DND-41 (cell line): ENCODE results near the gene AGFG2.
A peak's percentile ranks its signal among the peaks of the same experiment; 100 is the strongest.

ENCODE experiments used
- ATAC-seq: fragments of 200-7000 bp; cut with Tn5 transposase; 3 replicates; pipeline ENCODE4 v1.9.1; 2021; ENCODE audit warnings: low read depth; ENCODE audit not compliant: insufficient read depth
- DNase-seq: peaks from one replicate; pipeline ENCODE4 v3.0.0-alpha.2; 2020
- H2AFZ ChIP-seq: 2 replicates; pipeline ENCODE4 v1.6.0; 2012; ENCODE audit warnings: low read depth, low read length
- H3K27ac ChIP-seq: 2 replicates; pipeline ENCODE4 v1.5.1; 2012; ENCODE audit warnings: low read length, inconsistent platforms
- H3K27me3 ChIP-seq: fragments of 200-600 bp; sonication (generic); 2 replicates; pipeline ENCODE4 v1.6.0; 2012; ENCODE audit warnings: low read length, mild to moderate bottlenecking, inconsistent platforms; ENCODE audit not compliant: insufficient read depth, poor library complexity
- H3K36me3 ChIP-seq: 2 replicates; pipeline ENCODE4 v1.5.1; 2012; ENCODE audit warnings: low read length, inconsistent platforms; ENCODE audit not compliant: insufficient read depth
- H3K4me1 ChIP-seq: 2 replicates; pipeline ENCODE4 v1.5.1; 2012; ENCODE audit warnings: mild to moderate bottlenecking, low read length; ENCODE audit not compliant: insufficient read depth
- H3K4me2 ChIP-seq: 2 replicates; pipeline ENCODE4 v1.6.0; 2012; ENCODE audit warnings: mild to moderate bottlenecking, moderate library complexity, low read length, inconsistent platforms; ENCODE audit not compliant: insufficient read depth
- H3K4me3 ChIP-seq, 2 experiments: fragments of 200-600 bp in 1 of 2; shearing (Covaris generic) in 1 of 2; 2 replicates each; pipeline ENCODE4 v1.5.1; 2012 to 2016; ENCODE audit warnings: inconsistent platforms in 2 of 2, low read length in 2 of 2, mild to moderate bottlenecking in 2 of 2, low read depth in 1 of 2, moderate library complexity in 1 of 2
- H3K79me2 ChIP-seq: 2 replicates; pipeline ENCODE4 v1.6.0; 2012; ENCODE audit warnings: low read length, inconsistent platforms; ENCODE audit not compliant: insufficient read depth
- H3K9ac ChIP-seq: 2 replicates; pipeline ENCODE4 v1.6.0; 2012; ENCODE audit warnings: low read depth, mild to moderate bottlenecking, inconsistent platforms, low read length, moderate library complexity
- H3K9me3 ChIP-seq: 2 replicates; pipeline ENCODE4 v1.5.1; 2012; ENCODE audit warnings: low read length, moderate library complexity, mild to moderate bottlenecking, inconsistent platforms; ENCODE audit not compliant: insufficient read depth, severe bottlenecking
- H4K20me1 ChIP-seq: 2 replicates; pipeline ENCODE4 v1.6.0; 2012; ENCODE audit warnings: low read length; ENCODE audit not compliant: insufficient read depth
- CTCF ChIP-seq: IDR thresholded peaks from 2 replicates; pipeline ENCODE4 v1.5.1; 2012; ENCODE audit warnings: borderline replicate concordance, low read length, moderate library complexity, mild to moderate bottlenecking; ENCODE audit not compliant: poor library complexity, severe bottlenecking; ENCODE audit errors: extremely low read depth
- EZH2 ChIP-seq: IDR thresholded peaks from 3 replicates; pipeline ENCODE4 v1.6.1; 2012; ENCODE audit warnings: borderline replicate concordance, low read depth, mild to moderate bottlenecking, moderate library complexity, low read length, inconsistent platforms; ENCODE audit not compliant: severe bottlenecking

Gene AGFG2

GRCh38 chr7:100578246-100579183, 39.5 kb downstream of the AGFG2 start:
- TF ChIP-seq EZH2 (no peak), CTCF (no peak)
- Histone ChIP-seq H4K20me1 (peaks cover 59% of the 10 kb centered on the region), H3K4me1 (peaks cover 17% of the 10 kb centered on the region), H3K79me2 (peaks cover 30% of the 10 kb centered on the region), H3K36me3 (peaks cover 91% of the 10 kb centered on the region), H3K4me2 (no peak overlapping the region), H3K27me3 (no peaks in the 10 kb centered on the region), H3K9ac (no peak overlapping the region), H3K4me3 (no peak overlapping the region), H2AFZ (no peak overlapping the region), H3K27ac (no peak overlapping the region), H3K9me3 (no peaks in the 10 kb centered on the region)
- DNase-seq (no peak), ATAC-seq (no peak)

- H3K4me1 ChIP-seq = peaks cover 36% of the 10 kb centered on the region
- peaks cover 70% of the 10 kb centered on the region for H4K20me1 ChIP-seq
- H3K36me3 ChIP-seq = peaks cover 79% of the 10 kb centered on the region
- no peak overlapping the region for H3K4me2 ChIP-seq
- H3K4me3 ChIP-seq = no peak overlapping the region
- H3K27me3 ChIP-seq = no peaks in the 10 kb centered on the region
- no peaks in the 10 kb centered on the region for H3K9me3 ChIP-seq
- ATAC-seq (no peak), DNase-seq (no peak)
- no peak overlapping the region for H2AFZ ChIP-seq
- TF ChIP-seq CTCF (peak; percentile 3), EZH2 (no peak)
- H3K27ac ChIP-seq = no peak overlapping the region
- no peak overlapping the region for H3K9ac ChIP-seq
- H3K79me2 ChIP-seq = peaks cover 51% of the 10 kb centered on the region
These were observed 41.7 kb downstream of the AGFG2 start for GRCh38 chr7:100580466-100581283.

- Histone ChIP-seq H3K4me2 (peak overlapping the region; percentile 89), H3K9me3 (no peaks in the 10 kb centered on the region), H3K27me3 (no peaks in the 10 kb centered on the region), H3K79me2 (peaks cover 53% of the 10 kb centered on the region), H3K4me3 (peak overlapping the region in 1 of 2 experiments; percentile 90; a peak in 1 of 4 replicates), H2AFZ (no peak overlapping the region), H3K4me1 (peaks cover 40% of the 10 kb centered on the region), H3K27ac (peak overlapping the region; percentile 94), H3K9ac (peak overlapping the region; percentile 93; the same call in 1 of the 2 replicates), H4K20me1 (peaks cover 67% of the 10 kb centered on the region), H3K36me3 (peaks cover 64% of the 10 kb centered on the region)
- no peak for TF ChIP-seq CTCF
- no peak for TF ChIP-seq EZH2
- ATAC-seq (no peak), DNase-seq (no peak)
These were observed 43.1 kb downstream of the AGFG2 start for GRCh38 chr7:100582041-100582579.
